HCT116 (cell line): Measurements from ENCODE around the gene GRPR. TPM values are rescaled to one million over a fixed set of nuclear protein-coding genes. Genes with fewer than 3 reads are reported as not detected.

Experiments used
- ATAC-seq: fragments of 200-7000 bp; cut with Tn5 transposase; 2 replicates; pipeline ENCODE4 v1.9.1; 2020; ENCODE audit warnings: mild to moderate bottlenecking, moderate library complexity
- BruUV-seq: library from RNA; stranded (reverse); fragments of 400-500 nt; replicated peaks from 2 replicates; lab custom pipeline; 2021; lab: Mats Ljungman, UMichigan
- CTCF ChIA-PET: fragments of 300-600 bp; sonication (Branson Sonifier 250); formaldehyde crosslinking; loops from one replicate; lab custom pipeline; 2021; ENCODE audit warnings: antibody characterized with exemption; lab: Charles Lee
- POLR2A ChIA-PET: fragments of 300-600, 350-600 bp; sonication (Branson Sonifier 250); formaldehyde crosslinking; loops from one replicate; lab custom pipeline; 2021; ENCODE audit warnings: antibody characterized with exemption; lab: Charles Lee
- RAD21 ChIA-PET, 2 experiments: fragments of 300-600 bp; sonication (Branson Sonifier 250); formaldehyde crosslinking; loops; one replicate each; lab custom pipeline; 2023; ENCODE audit warnings: low total read pairs in 2 of 2; ENCODE audit not compliant: uncharacterized antibody in 2 of 2, unreplicated experiment in 2 of 2, low non-redundant PET in 1 of 2; lab: Charles Lee
- DNase-seq: peaks from one replicate; pipeline ENCODE4 v3.0.0-alpha.2; 2010; ENCODE audit warnings: low read depth, low spot score
- H2AFZ ChIP-seq: fragments of 200-600 bp; shearing (Covaris generic), sonication (generic); 2 replicates; pipeline ENCODE4 v1.6.1; 2017; ENCODE audit warnings: low read depth, mixed run types, mixed read lengths, antibody characterized with exemption, low read length; ENCODE audit not compliant: poor library complexity, severe bottlenecking
- H3K27ac ChIP-seq: 2 replicates; pipeline ENCODE4 v1.5.1; 2012; ENCODE audit warnings: low read depth, low read length
- H3K27me3 ChIP-seq: fragments of 200-600 bp; sonication (generic); 2 replicates; pipeline ENCODE4 v1.6.1; 2016; ENCODE audit warnings: mixed run types, low read length, mixed read lengths; ENCODE audit not compliant: insufficient read depth
- H3K36me3 ChIP-seq, 2 experiments: fragments of 200-500 bp in 1 of 2; fragments of 200-600 bp in 1 of 2; sonication (Bioruptor generic) in 1 of 2; sonication (generic) in 1 of 2; 2 replicates each; pipeline versions ENCODE4 v1.5.1 to v1.6.1; 2014 to 2016; ENCODE audit warnings: low read length in 2 of 2, inconsistent platforms in 1 of 2, mixed read lengths in 1 of 2, mixed run types in 1 of 2; ENCODE audit not compliant: insufficient read depth in 2 of 2, control insufficient read depth in 1 of 2
- H3K4me1 ChIP-seq, 2 experiments: fragments of 200-600 bp in 1 of 2; sonication (generic) in 1 of 2; 2 replicates each; pipeline versions ENCODE4 v1.5.1 to v1.6.1; 2012 to 2017; ENCODE audit warnings: low read length in 2 of 2, inconsistent platforms in 1 of 2, mild to moderate bottlenecking in 1 of 2, mixed read lengths in 1 of 2, mixed run types in 1 of 2, moderate library complexity in 1 of 2; ENCODE audit not compliant: insufficient read depth in 2 of 2, control insufficient read depth in 1 of 2
- H3K4me2 ChIP-seq: fragments of 200-600 bp; sonication (generic); 2 replicates; pipeline ENCODE4 v1.6.1; 2017; ENCODE audit warnings: mixed run types, low read length, mixed read lengths
- H3K4me3 ChIP-seq, 2 experiments: fragments of 200-600 bp in 1 of 2; sonication (generic) in 1 of 2; replicated peaks in 1 of 2; 2 replicates each; pipeline ENCODE4 v1.5.1; 2011 to 2016; ENCODE audit warnings: low read length in 2 of 2, control low read depth in 1 of 2, low read depth in 1 of 2, mild to moderate bottlenecking in 1 of 2, mixed read lengths in 1 of 2, mixed run types in 1 of 2
- H3K79me2 ChIP-seq: fragments of 200-600 bp; sonication (generic); 2 replicates; pipeline ENCODE4 v1.6.1; 2017; ENCODE audit warnings: mild to moderate bottlenecking, mixed run types, low read length, moderate library complexity, mixed read lengths; ENCODE audit not compliant: insufficient read depth
- H3K9ac ChIP-seq: fragments of 200-600 bp; sonication (generic); 2 replicates; pipeline ENCODE4 v1.6.1; 2016; ENCODE audit warnings: low read length, mixed read lengths
- H3K9me2 ChIP-seq: fragments of 200-600 bp; sonication (generic), shearing (Covaris generic); 2 replicates; pipeline ENCODE4 v1.6.1; 2017; ENCODE audit warnings: mixed run types, mild to moderate bottlenecking, moderate library complexity; ENCODE audit not compliant: insufficient read depth
- H3K9me3 ChIP-seq, 2 experiments: fragments of 200-500 bp in 1 of 2; fragments of 200-600 bp in 1 of 2; sonication (Bioruptor generic) in 1 of 2; sonication (generic) in 1 of 2; 2 replicates each; pipeline ENCODE4 v1.6.1; 2014 to 2017; ENCODE audit warnings: low read length in 2 of 2, mixed read lengths in 2 of 2, inconsistent platforms in 1 of 2, low read depth in 1 of 2, mild to moderate bottlenecking in 1 of 2, mixed run types in 1 of 2, moderate library complexity in 1 of 2; ENCODE audit not compliant: control insufficient read depth in 1 of 2, insufficient read depth in 1 of 2
- H4K20me1 ChIP-seq: fragments of 200-600 bp; sonication (generic), shearing (Covaris generic); 2 replicates; pipeline ENCODE4 v1.6.1; 2017; ENCODE audit warnings: mixed run types, mild to moderate bottlenecking, moderate library complexity; ENCODE audit not compliant: insufficient read depth
- ATF3 ChIP-seq: IDR thresholded peaks from 2 replicates; pipeline ENCODE4 v1.6.1; 2012
- CEBPB ChIP-seq: IDR thresholded peaks from 2 replicates; pipeline ENCODE4 v1.6.1; 2012; ENCODE audit warnings: low read depth
- EGR1 ChIP-seq: IDR thresholded peaks from 2 replicates; pipeline ENCODE4 v1.6.1; 2012; ENCODE audit warnings: low read depth
- ELF1 ChIP-seq: IDR thresholded peaks from 2 replicates; pipeline ENCODE4 v1.6.1; 2012; ENCODE audit warnings: low read depth, borderline replicate concordance
- EZH2 ChIP-seq: fragments of 200-600 bp; sonication (generic); IDR thresholded peaks from 2 replicates; pipeline ENCODE4 v1.6.1; 2017; ENCODE audit warnings: antibody characterized with exemption, mixed run types
- EZH2phosphoT487 ChIP-seq: fragments of 200-600 bp; IDR thresholded peaks from 2 replicates; pipeline ENCODE4 v1.6.1; 2018; ENCODE audit warnings: antibody characterized with exemption, borderline replicate concordance
- FOSL1 ChIP-seq: IDR thresholded peaks from 2 replicates; pipeline ENCODE4 v1.6.1; 2012; ENCODE audit warnings: low read depth
- JUND ChIP-seq: IDR thresholded peaks from 2 replicates; pipeline ENCODE4 v1.6.1; 2012
- POLR2A ChIP-seq: IDR thresholded peaks from 2 replicates; pipeline ENCODE4 v1.7.0; 2011; ENCODE audit warnings: borderline replicate concordance; ENCODE audit not compliant: insufficient read depth, insufficient read length; ENCODE audit errors: extremely low read depth
- POLR2AphosphoS5 ChIP-seq: IDR thresholded peaks from 2 replicates; pipeline ENCODE4 v1.6.1; 2011; ENCODE audit warnings: mild to moderate bottlenecking, low read depth, low read length, moderate library complexity
- REST ChIP-seq: IDR thresholded peaks from 2 replicates; pipeline ENCODE4 v1.6.1; 2012; ENCODE audit warnings: low read depth
- SP1 ChIP-seq: IDR thresholded peaks from 2 replicates; pipeline ENCODE4 v1.6.1; 2012; ENCODE audit warnings: low read depth
- SRF ChIP-seq: IDR thresholded peaks from 2 replicates; pipeline ENCODE4 v1.6.1; 2012; ENCODE audit warnings: low read depth
- ZBTB33 ChIP-seq: IDR thresholded peaks from 2 replicates; pipeline ENCODE4 v1.6.1; 2011; ENCODE audit warnings: mild to moderate bottlenecking, low read length, moderate library complexity; ENCODE audit not compliant: insufficient replicate concordance; ENCODE audit errors: extremely low read depth
- ZFX ChIP-seq: fragments of 450-650 bp; IDR thresholded peaks from 2 replicates; pipeline ENCODE4 v1.6.1; 2017
- ZNF274 ChIP-seq: fragments of 200-500 bp; sonication (Bioruptor generic); IDR thresholded peaks from 2 replicates; pipeline ENCODE4 v1.6.1; 2014; ENCODE audit warnings: mild to moderate bottlenecking, low read depth, low read length, inconsistent platforms
- intact Hi-C: fragments of 100-400 bp; cut with micrococcal nuclease; formaldehyde crosslinking; loops from 2 replicates; pipeline ENCODE4 v1.10.0; 2022
- total RNA-seq: library from RNA; stranded (reverse); gene quantifications from one replicate; pipeline ENCODE4 v1.2.1, GENCODE V29; 2021; ENCODE audit not compliant: unreplicated experiment
- TF ChIP-seq, protein P1 (sequence below): IDR thresholded peaks from 2 replicates; pipeline ENCODE4 v1.6.1; 2012

GRPR gene
- total RNA-seq, 1 experiment from 2014 or later: 0.15 TPM

DNA sequence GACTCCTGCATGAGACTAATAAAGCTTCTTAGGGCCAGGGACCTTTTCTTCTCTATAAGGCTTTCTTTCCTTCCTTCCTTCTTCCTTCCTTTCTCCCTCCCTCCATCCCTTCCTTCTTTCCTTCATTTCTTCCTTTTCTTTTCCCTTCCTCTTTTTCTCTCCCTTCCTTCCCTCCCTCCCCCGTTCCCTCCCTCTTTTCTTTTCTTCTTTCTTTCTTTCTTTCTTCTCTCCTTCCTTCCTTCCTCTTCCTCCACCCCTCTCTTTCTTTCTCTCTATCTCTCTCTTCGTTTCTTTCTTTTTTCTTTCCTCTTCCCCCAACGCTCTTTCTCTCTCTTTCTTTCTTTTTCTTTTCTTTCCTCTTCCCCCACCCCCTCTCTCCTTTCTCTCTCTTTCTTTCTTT lies 41.4 kb downstream of the GRPR start:
- Histone ChIP-seq H3K9me3 (no peaks in the 10 kb centered on the region), H3K4me2 (no peak overlapping the region), H3K9ac (no peak overlapping the region), H3K4me3 (no peak overlapping the region), H3K9me2 (no peaks in the 10 kb centered on the region), H2AFZ (no peak overlapping the region), H3K79me2 (no peaks in the 10 kb centered on the region), H3K4me1 (peaks cover 16 to 35% of the 10 kb centered on the region in 2 experiments), H3K36me3 (no peaks in the 10 kb centered on the region), H3K27me3 (no peaks in the 10 kb centered on the region), H4K20me1 (no peaks in the 10 kb centered on the region), H3K27ac (no peak overlapping the region)
- no TSS peak for BruUV-seq
- no peak for ATAC-seq
- no peak for DNase-seq
- RAD21 ChIA-PET: no interaction called here
- intact Hi-C loops: no loop called here
- POLR2A ChIA-PET: no interaction called here
- TF ChIP-seq REST (no peak), POLR2A (no peak), EGR1 (no peak), CEBPB (no peak), ZBTB33 (no peak), ZFX (no peak), ATF3 (no peak), JUND (no peak), FOSL1 (no peak), SRF (no peak), POLR2AphosphoS5 (no peak), EZH2phosphoT487 (no peak), EZH2 (no peak), ELF1 (no peak), SP1 (no peak), ZNF274 (no peak)
- TF ChIP-seq, protein P1, sequence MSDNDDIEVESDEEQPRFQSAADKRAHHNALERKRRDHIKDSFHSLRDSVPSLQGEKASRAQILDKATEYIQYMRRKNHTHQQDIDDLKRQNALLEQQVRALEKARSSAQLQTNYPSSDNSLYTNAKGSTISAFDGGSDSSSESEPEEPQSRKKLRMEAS: no peak
- CTCF ChIA-PET: no interaction called here
